Measurements from ENCODE around the gene COG5. TPM values are rescaled to one million over a fixed set of nuclear protein-coding genes. Genes with fewer than 3 reads are reported as not detected.

COG5 gene
- total and polyA plus RNA-seq, 2 of the 8 experiments (the other 6 are each of a cell fraction or from before 2014, with no cell fraction given): 10.5 to 28.1 TPM

GRCh38 chr7:107383203-107383602 lies 180.5 kb downstream of the COG5 start:
- no peak overlapping the region for H4K5ac ChIP-seq (ENCODE audit: insufficient read length, low read depth, low read length)
- no peaks in the 10 kb centered on the region for H3K36me3 ChIP-seq (ENCODE audit: control insufficient read depth in 2 of 4, insufficient read depth in 4 of 4, low read length in 3 of 4)
- no peak overlapping the region for H3K27ac ChIP-seq (ENCODE audit: low read depth, low read length)
- H3K79me1 ChIP-seq (ENCODE audit: low read depth, low read length): no peaks in the 10 kb centered on the region
- no peak overlapping the region for H4K8ac ChIP-seq (ENCODE audit: extremely low read depth, insufficient read depth, low read length)
- FAIRE-seq (no peak), DNase-seq (ENCODE audit: low read depth in 1 of 2, low spot score in 2 of 2) (no peak)
- H2BK12ac ChIP-seq (ENCODE audit: low read depth, low read length): no peak overlapping the region
- H3K4me2 ChIP-seq (ENCODE audit: insufficient read depth in 1 of 2, low read depth in 2 of 2, low read length in 2 of 2): no peak overlapping the region
- no peak overlapping the region for H3K56ac ChIP-seq (replicated peaks; ENCODE audit: insufficient read length, low read depth, low read length)
- no peak overlapping the region for H2AK5ac ChIP-seq (ENCODE audit: low read depth, low read length)
- no peak overlapping the region for H3K18ac ChIP-seq (ENCODE audit: extremely low read depth, low read length)
- H2BK120ac ChIP-seq (replicated peaks; ENCODE audit: low read depth, low read length): no peak overlapping the region
- ChIA-PET CTCF (ENCODE audit: partially characterized antibody) (interaction anchor here (0.8 to 2.6 kb wide), 5 partner anchors 10 to 423 kb away, joined by 3 to 12 read pairs (median 4); no protein-coding TSS in a partner anchor), POLR2A (ENCODE audit: partially characterized antibody) (interaction anchor here (0.6 kb wide), 1 partner anchor 393 kb away, joined by 3 read pairs; no protein-coding TSS in a partner anchor)
- no peak overlapping the region for H3K23ac ChIP-seq (ENCODE audit: insufficient read length)
- no peak overlapping the region for H3K4me3 ChIP-seq (ENCODE audit: extremely low read depth in 1 of 4, insufficient read depth in 2 of 4, low read depth in 3 of 4, low read length in 4 of 4)
- H4K91ac ChIP-seq (replicated peaks; ENCODE audit: insufficient read length, low read length): no peak overlapping the region
- H3K23me2 ChIP-seq (ENCODE audit: low read depth, low read length): no peaks in the 10 kb centered on the region; the same call in 1 of the 2 replicates
- no peaks in the 10 kb centered on the region for H3K27me3 ChIP-seq (replicated peaks in 1 of 4; ENCODE audit: control insufficient read depth in 3 of 4, extremely low read depth in 1 of 4, insufficient read depth in 3 of 4, low read length in 3 of 4)
- H3K14ac ChIP-seq (ENCODE audit: insufficient read length): no peak overlapping the region
- WGBS, 2 experiments (ENCODE audit: extremely low coverage in 1 of 2, insufficient coverage in 1 of 2, insufficient read length in 1 of 2, insufficient replicate concordance in 2 of 2, low coverage in 1 of 2, low lambda C conversion rate in 2 of 2, missing lambda C conversion rate in 1 of 2): 86% methylated on average over 4 of the region's 4 CpGs; no CpG with 5 or more reads in 1 of the 2 experiments
- H2AFZ ChIP-seq (ENCODE audit: low read length): no peak overlapping the region
- H3K4ac ChIP-seq (replicated peaks; ENCODE audit: insufficient read length, low read depth, low read length): no peak overlapping the region
- H3K79me2 ChIP-seq (ENCODE audit: control insufficient read depth in 1 of 2, insufficient read depth in 2 of 2, low read length in 2 of 2): no peaks in the 10 kb centered on the region
- no peak overlapping the region for H3K9ac ChIP-seq (replicated peaks in 1 of 4; ENCODE audit: extremely low read depth in 1 of 4, low read depth in 3 of 4, low read length in 3 of 4)
- no peak overlapping the region for H2BK20ac ChIP-seq (ENCODE audit: low read length)
- peaks cover 0 to 16% (median 8%) of the 10 kb centered on the region in 4 experiments; a peak in 6 of 7 replicates for H3K4me1 ChIP-seq (replicated peaks in 1 of 4; ENCODE audit: control insufficient read depth in 3 of 4, insufficient read depth in 4 of 4, low read length in 3 of 4)
- no peak overlapping the region for H2BK5ac ChIP-seq (ENCODE audit: low read depth, low read length)
- no peaks in the 10 kb centered on the region; a peak in 1 of 4 replicates for H3K9me3 ChIP-seq (ENCODE audit: insufficient read depth in 2 of 2, low read depth in 1 of 2, low read length in 1 of 2)
- peaks cover 0 to 3% of the 10 kb centered on the region in 2 experiments for H4K20me1 ChIP-seq (replicated peaks in 1 of 2; ENCODE audit: control insufficient read depth in 1 of 2, insufficient read depth in 2 of 2, low read length in 2 of 2)
- no peak overlapping the region for H2BK15ac ChIP-seq (ENCODE audit: low read length)
- TF ChIP-seq SAP30 (IDR thresholded peaks at IDR 0.05; ENCODE audit: insufficient read depth, insufficient replicate concordance, low read length) (no peak), SIN3A (conservative IDR thresholded peaks at IDR 0.05 in 1 of 2, IDR thresholded peaks at IDR 0.05 in 1 of 2; ENCODE audit: low read depth in 1 of 2, low read length in 2 of 2) (no peak), MAFK (IDR thresholded peaks at IDR 0.05; ENCODE audit: low read depth, low read length) (no peak), JUND (IDR thresholded peaks at IDR 0.05; ENCODE audit: low read length) (no peak), TEAD4 (IDR thresholded peaks at IDR 0.05; ENCODE audit: low read depth, low read length) (no peak), HDAC2 (IDR thresholded peaks at IDR 0.05; ENCODE audit: borderline replicate concordance in 1 of 2, low read depth in 2 of 2, low read length in 2 of 2) (no peak), CEBPB (IDR thresholded peaks at IDR 0.05; ENCODE audit: low read depth, low read length) (no peak), FOSL1 (IDR thresholded peaks at IDR 0.05; ENCODE audit: insufficient read depth, low read depth, low read length) (no peak), YY1 (IDR thresholded peaks at IDR 0.05; ENCODE audit: low read depth, low read length) (no peak), RAD21 (IDR thresholded peaks at IDR 0.05 in 1 of 2, conservative IDR thresholded peaks at IDR 0.05 in 1 of 2; ENCODE audit: low read depth in 2 of 2, low read length in 2 of 2) (no peak), TAF1 (IDR thresholded peaks at IDR 0.05; ENCODE audit: low read depth, low read length) (no peak), PHF8 (conservative IDR thresholded peaks at IDR 0.05; ENCODE audit: low read depth, low read length) (no peak), SIRT6 (IDR thresholded peaks at IDR 0.05; ENCODE audit: low read length) (no peak), NANOG (IDR thresholded peaks at IDR 0.05; ENCODE audit: insufficient read depth, low read depth, low read length, poor library complexity, severe bottlenecking) (no peak)
